Measurements from ENCODE around the gene BMF. TPM values are rescaled to one million over a fixed set of nuclear protein-coding genes. Genes with fewer than 3 reads are reported as not detected.

The BMF gene
- total RNA-seq, 4 donors from 2014 or later, result 4.7 to 7.5 (median 6.0) TPM

GRCh38 chr15:40085266-40085665, 23.4 kb downstream of the BMF start:
- TF ChIP-seq POLR2AphosphoS5 (IDR thresholded peaks at IDR 0.05) (no peak), POLR2A (IDR thresholded peaks at IDR 0.05) (no peak), EP300 (IDR thresholded peaks at IDR 0.05) (no peak)
- TF ChIP-seq, protein P1, sequence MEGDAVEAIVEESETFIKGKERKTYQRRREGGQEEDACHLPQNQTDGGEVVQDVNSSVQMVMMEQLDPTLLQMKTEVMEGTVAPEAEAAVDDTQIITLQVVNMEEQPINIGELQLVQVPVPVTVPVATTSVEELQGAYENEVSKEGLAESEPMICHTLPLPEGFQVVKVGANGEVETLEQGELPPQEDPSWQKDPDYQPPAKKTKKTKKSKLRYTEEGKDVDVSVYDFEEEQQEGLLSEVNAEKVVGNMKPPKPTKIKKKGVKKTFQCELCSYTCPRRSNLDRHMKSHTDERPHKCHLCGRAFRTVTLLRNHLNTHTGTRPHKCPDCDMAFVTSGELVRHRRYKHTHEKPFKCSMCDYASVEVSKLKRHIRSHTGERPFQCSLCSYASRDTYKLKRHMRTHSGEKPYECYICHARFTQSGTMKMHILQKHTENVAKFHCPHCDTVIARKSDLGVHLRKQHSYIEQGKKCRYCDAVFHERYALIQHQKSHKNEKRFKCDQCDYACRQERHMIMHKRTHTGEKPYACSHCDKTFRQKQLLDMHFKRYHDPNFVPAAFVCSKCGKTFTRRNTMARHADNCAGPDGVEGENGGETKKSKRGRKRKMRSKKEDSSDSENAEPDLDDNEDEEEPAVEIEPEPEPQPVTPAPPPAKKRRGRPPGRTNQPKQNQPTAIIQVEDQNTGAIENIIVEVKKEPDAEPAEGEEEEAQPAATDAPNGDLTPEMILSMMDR (IDR thresholded peaks at IDR 0.05), result no peak
- H3K27ac ChIP-seq, result no peak overlapping the region
- H3K27me3 ChIP-seq, result no peaks in the 10 kb centered on the region
- no peak for ATAC-seq
- peaks cover 0 to 9% of the 10 kb centered on the region in 2 donors for H3K36me3 ChIP-seq
- no peak overlapping the region for H3K4me3 ChIP-seq
- H3K9me3 ChIP-seq, result no peaks in the 10 kb centered on the region
- H3K4me1 ChIP-seq, result peaks cover 3 to 68% (median 15%) of the 10 kb centered on the region in 3 donors
- WGBS, 2 donors (ENCODE audit: low coverage in 1 of 2), result 63 to 73% methylated on average over 6 to 9 of the region's 10 CpGs

DNA sequence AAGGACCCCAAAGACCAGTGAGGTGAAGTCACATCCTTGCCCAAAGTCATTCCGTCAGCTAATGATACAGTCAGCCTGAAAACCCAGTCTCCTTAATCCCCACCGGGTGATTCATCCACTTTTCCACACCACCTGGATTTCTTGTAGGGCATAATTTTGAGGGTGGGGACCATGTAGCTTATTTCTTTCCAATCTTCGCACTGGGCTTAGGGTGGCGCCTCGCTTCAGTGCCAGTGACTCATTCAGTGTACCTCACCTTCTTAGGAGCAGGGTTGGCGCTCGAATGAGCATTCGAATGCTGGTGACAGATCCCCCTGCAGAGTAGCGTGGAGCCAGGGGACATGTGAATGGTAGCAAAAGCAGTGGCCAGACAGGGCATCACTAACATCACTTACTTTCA, 24.0 kb downstream of the BMF start:
- Histone ChIP-seq H3K27ac (no peak overlapping the region), H3K36me3 (peaks cover 0 to 3% of the 10 kb centered on the region in 2 donors), H3K4me3 (no peak overlapping the region), H3K27me3 (no peaks in the 10 kb centered on the region), H3K9me3 (no peaks in the 10 kb centered on the region), H3K4me1 (peaks cover 3 to 64% (median 15%) of the 10 kb centered on the region in 3 donors)
- 84 to 100% methylated on average over 3 to 6 of the region's 9 CpGs for WGBS, 2 donors (ENCODE audit: low coverage in 1 of 2)
- TF ChIP-seq EP300 (IDR thresholded peaks at IDR 0.05), result no peak
- TF ChIP-seq, protein P1 (IDR thresholded peaks at IDR 0.05), result no peak
- no peak for TF ChIP-seq POLR2A (IDR thresholded peaks at IDR 0.05)
- no peak for TF ChIP-seq POLR2AphosphoS5 (IDR thresholded peaks at IDR 0.05)
- ATAC-seq, result no peak

DNA sequence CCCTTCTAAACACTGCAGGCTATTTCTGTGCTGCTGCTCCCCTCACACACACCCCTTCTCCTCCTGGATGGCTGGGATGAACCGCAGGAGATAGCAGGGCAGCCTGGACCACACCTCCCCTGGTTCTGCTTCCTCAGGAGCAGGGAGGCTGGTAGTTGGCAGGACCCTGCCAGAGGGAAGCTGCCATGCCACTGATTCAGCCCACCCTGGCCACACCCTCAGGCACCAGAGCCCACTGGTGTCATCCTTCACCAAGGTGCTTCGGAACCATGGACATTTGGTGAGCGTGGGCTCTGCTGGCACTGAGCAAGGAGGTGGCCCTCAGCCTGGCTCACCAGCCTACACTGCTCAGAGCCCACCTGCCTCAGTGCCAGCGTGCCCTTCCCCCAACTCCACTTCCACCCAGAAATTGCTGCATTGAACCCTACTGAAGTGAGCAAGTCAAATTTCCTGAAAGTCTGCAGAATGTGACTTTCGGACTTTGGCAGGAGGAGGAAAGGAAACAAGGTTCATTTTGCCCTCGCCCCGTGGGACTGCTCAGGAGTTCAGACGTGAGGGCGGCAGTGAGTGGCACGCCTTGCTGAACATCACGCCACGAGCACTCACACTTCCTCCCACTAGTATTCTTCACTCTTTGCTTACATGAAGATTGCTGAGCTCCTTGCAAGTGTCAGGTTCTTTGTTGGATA, 26.3 kb downstream of the BMF start:
- Histone ChIP-seq H3K27ac (peak overlapping the region in 3 of 4 donors; percentile 67 to 79 (median 67)), H3K9me3 (no peaks in the 10 kb centered on the region), H3K27me3 (no peaks in the 10 kb centered on the region), H3K36me3 (no peaks in the 10 kb centered on the region), H3K4me3 (peak overlapping the region in 1 of 2 donors; percentile 43), H3K4me1 (peaks cover 3 to 41% (median 8%) of the 10 kb centered on the region in 3 donors)
- WGBS, 2 donors (ENCODE audit: low coverage in 1 of 2), result 40 to 43% methylated on average over 1 of the region's 12 CpGs
- TF ChIP-seq POLR2A (IDR thresholded peaks at IDR 0.05) (no peak), POLR2AphosphoS5 (IDR thresholded peaks at IDR 0.05) (no peak)
- TF ChIP-seq, protein P1 (IDR thresholded peaks at IDR 0.05), result no peak
- ATAC-seq, result peak; percentile 4

- TF ChIP-seq, protein P1 (IDR thresholded peaks at IDR 0.05), result peak in 1 of 4 experiments; percentile 23
- TF ChIP-seq EP300 (IDR thresholded peaks at IDR 0.05) (no peak), POLR2A (IDR thresholded peaks at IDR 0.05) (no peak), POLR2AphosphoS5 (IDR thresholded peaks at IDR 0.05) (peak; percentile 42)
- H3K4me1 ChIP-seq, result peaks cover 3 to 35% (median 8%) of the 10 kb centered on the region in 3 donors
- no peaks in the 10 kb centered on the region for H3K9me3 ChIP-seq
- H3K36me3 ChIP-seq, result no peaks in the 10 kb centered on the region
- H3K27ac ChIP-seq, result peak overlapping the region; percentile 13 to 79 (median 67)
- ATAC-seq, result peak; percentile 83
- WGBS, 2 donors (ENCODE audit: low coverage in 1 of 2), result 0% methylated on average over 6 to 7 of the region's 12 CpGs
- H3K4me3 ChIP-seq, result peak overlapping the region; percentile 16 to 43
- H3K27me3 ChIP-seq, result no peaks in the 10 kb centered on the region
Measured at GRCh38 chr15:40081691-40082194, 26.9 kb downstream of the BMF start.

DNA sequence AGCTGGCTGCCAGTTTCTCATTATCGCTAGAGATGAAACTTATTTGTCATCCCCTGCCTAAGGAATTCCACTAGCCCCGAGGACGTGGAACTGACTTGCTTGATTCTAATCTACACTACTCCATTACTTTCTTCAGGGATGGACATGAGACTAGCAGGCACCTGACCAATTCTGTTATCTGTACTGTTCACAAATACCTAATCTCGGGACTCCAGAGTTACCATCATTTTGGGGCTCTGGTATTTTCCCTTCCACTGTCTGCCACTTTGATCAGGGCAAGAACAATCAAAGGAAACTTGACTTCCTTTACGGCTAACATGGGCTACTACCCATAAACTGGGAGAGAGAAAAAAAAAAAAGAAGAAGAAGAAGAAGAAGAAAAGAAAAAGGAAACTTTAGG, 27.8 kb downstream of the BMF start:
- WGBS, 2 donors (ENCODE audit: low coverage in 1 of 2), result 65 to 87% methylated on average over 2 to 4 of the region's 5 CpGs
- Histone ChIP-seq H3K4me3 (no peak overlapping the region), H3K27ac (peak overlapping the region in 3 of 4 donors; percentile 1 to 79 (median 67)), H3K27me3 (no peaks in the 10 kb centered on the region), H3K36me3 (no peaks in the 10 kb centered on the region), H3K4me1 (peaks cover 3 to 31% (median 8%) of the 10 kb centered on the region in 3 donors), H3K9me3 (no peaks in the 10 kb centered on the region)
- TF ChIP-seq POLR2A (IDR thresholded peaks at IDR 0.05) (no peak), EP300 (IDR thresholded peaks at IDR 0.05) (no peak), POLR2AphosphoS5 (IDR thresholded peaks at IDR 0.05) (no peak)
- TF ChIP-seq, protein P1 (IDR thresholded peaks at IDR 0.05), result no peak
- ATAC-seq, result no peak
